ENCODE measurements around the gene ATXN7. TPM values are rescaled to one million over a fixed set of nuclear protein-coding genes. Genes with fewer than 3 reads are reported as not detected.

The ATXN7 gene
- total RNA-seq, 4 donors from 2014 or later, result 48.5 to 80.3 (median 75.2) TPM

GRCh38 chr3:63874769-63875168 is 11.1 kb downstream of the ATXN7 start:
- no peaks in the 10 kb centered on the region for H3K36me3 ChIP-seq
- no peak overlapping the region for H3K4me3 ChIP-seq
- TF ChIP-seq CTCF (IDR thresholded peaks at IDR 0.05), result no peak
- no peak overlapping the region for H3K27ac ChIP-seq
- no peaks in the 10 kb centered on the region for H3K27me3 ChIP-seq
- H3K4me1 ChIP-seq, result peaks cover 0 to 11% (median 0%) of the 10 kb centered on the region in 4 donors
- no peak for DNase-seq
- H3K9me3 ChIP-seq, result no peaks in the 10 kb centered on the region

- Histone ChIP-seq H3K27me3 (no peaks in the 10 kb centered on the region), H3K9me3 (no peaks in the 10 kb centered on the region), H3K27ac (no peak overlapping the region), H3K4me1 (peaks cover 0 to 11% (median 0%) of the 10 kb centered on the region in 4 donors), H3K4me3 (no peak overlapping the region), H3K36me3 (no peaks in the 10 kb centered on the region)
- DNase-seq, result no peak
- TF ChIP-seq CTCF (IDR thresholded peaks at IDR 0.05) (no peak), POLR2A (IDR thresholded peaks at IDR 0.05) (no peak)
Measured at GRCh38 chr3:63875510-63875909, 11.8 kb downstream of the ATXN7 start.

GRCh38 chr3:63876260-63876659 is 12.6 kb downstream of the ATXN7 start:
- no peaks in the 10 kb centered on the region for H3K27me3 ChIP-seq
- no peak overlapping the region for H3K27ac ChIP-seq
- no peak overlapping the region for H3K4me3 ChIP-seq
- no peaks in the 10 kb centered on the region for H3K36me3 ChIP-seq
- no peak for DNase-seq
- TF ChIP-seq POLR2A (IDR thresholded peaks at IDR 0.05) (no peak), CTCF (IDR thresholded peaks at IDR 0.05) (no peak)
- H3K4me1 ChIP-seq, result peaks cover 0 to 11% (median 0%) of the 10 kb centered on the region in 4 donors
- H3K9me3 ChIP-seq, result no peaks in the 10 kb centered on the region

GRCh38 chr3:63877737-63878393 is 14.2 kb downstream of the ATXN7 start:
- no peaks in the 10 kb centered on the region for H3K36me3 ChIP-seq
- no peaks in the 10 kb centered on the region for H3K27me3 ChIP-seq
- no peak for TF ChIP-seq CTCF (IDR thresholded peaks at IDR 0.05)
- TF ChIP-seq POLR2A (IDR thresholded peaks at IDR 0.05), result no peak
- no peak overlapping the region for H3K4me3 ChIP-seq
- no peak overlapping the region for H3K27ac ChIP-seq
- H3K4me1 ChIP-seq, result peaks cover 0 to 11% (median 0%) of the 10 kb centered on the region in 4 donors
- no peaks in the 10 kb centered on the region for H3K9me3 ChIP-seq
- DNase-seq, result no peak

- no peaks in the 10 kb centered on the region for H3K9me3 ChIP-seq
- H3K27ac ChIP-seq, result no peak overlapping the region
- no peaks in the 10 kb centered on the region for H3K27me3 ChIP-seq
- no peak overlapping the region for H3K4me3 ChIP-seq
- TF ChIP-seq POLR2A (IDR thresholded peaks at IDR 0.05) (no peak), CTCF (IDR thresholded peaks at IDR 0.05) (no peak)
- no peak for DNase-seq
- H3K36me3 ChIP-seq, result no peaks in the 10 kb centered on the region
- peaks cover 0 to 11% (median 0%) of the 10 kb centered on the region in 4 donors for H3K4me1 ChIP-seq
Measured at GRCh38 chr3:63878394-63879060, 14.9 kb downstream of the ATXN7 start.

Data from Peyer's patch (tissue), 4 donors.